ENCODE results near the gene EVA1C. TPM values are rescaled to one million over a fixed set of nuclear protein-coding genes. Genes with fewer than 3 reads are reported as not detected.

The EVA1C gene
- total and polyA plus RNA-seq, 10 of the 15 experiments (the other 5 are each of a cell fraction or from before 2014, with no cell fraction given): 0.13 to 0.56 (median 0.34) TPM; not detected in 7

- WGBS (ENCODE audit: insufficient coverage, insufficient replicate concordance, low lambda C conversion rate, missing lambda C conversion rate): 94% methylated on average over 4 of the region's 4 CpGs
- no peaks in the 10 kb centered on the region for H4K20me1 ChIP-seq (ENCODE audit: control insufficient read depth, insufficient read depth)
- RAD21 ChIA-PET (ENCODE audit: unreplicated experiment): no interaction called here
- no peak for TF ChIP-seq E4F1 (IDR thresholded peaks at IDR 0.05; ENCODE audit: borderline replicate concordance, partially characterized antibody)
- no peaks in the 10 kb centered on the region for H3K4me1 ChIP-seq (ENCODE audit: control insufficient read depth, insufficient read depth, low read length)
- no peak overlapping the region for H2AFZ ChIP-seq (ENCODE audit: control insufficient read depth, low read depth, low read length)
- H3K36me3 ChIP-seq (ENCODE audit: control insufficient read depth in 2 of 2, insufficient read depth in 2 of 2, low read length in 1 of 2): no peaks in the 10 kb centered on the region
- no peak overlapping the region for H3K9ac ChIP-seq (ENCODE audit: control insufficient read depth, insufficient read depth, low read length)
- FAIRE-seq (no peak), DNase-seq (ENCODE audit: low read depth, low spot score) (no peak), ATAC-seq (no peak)
- no peaks in the 10 kb centered on the region for H3K9me3 ChIP-seq (replicated peaks; ENCODE audit: control insufficient read depth, insufficient read depth, low read length)
- no peaks in the 10 kb centered on the region for H3K27me3 ChIP-seq (replicated peaks in 1 of 2; ENCODE audit: control insufficient read depth in 2 of 2, insufficient read depth in 2 of 2, low read length in 1 of 2)
- SMC1A ChIA-PET (ENCODE audit: uncharacterized antibody, unreplicated experiment): no interaction called here
- in situ Hi-C loops (cut with MboI) (no loop called here), intact Hi-C loops (cut with micrococcal nuclease; ENCODE audit: unreplicated experiment) (no loop called here)
- no peak overlapping the region for H3K27ac ChIP-seq (ENCODE audit: control insufficient read depth, insufficient read depth)
- no peak overlapping the region for H3K4me2 ChIP-seq (ENCODE audit: control insufficient read depth, insufficient read depth)
- POLR2A ChIA-PET: no interaction called here
- H3K4me3 ChIP-seq: no peak overlapping the region
- no TSS peak for BruUV-seq (replicated peaks)
- CTCF ChIA-PET: no interaction called here
- no peaks in the 10 kb centered on the region for H3K79me2 ChIP-seq (ENCODE audit: control insufficient read depth, insufficient read depth, low read length)
These were observed 13.1 kb downstream of the EVA1C start for GRCh38 chr21:32425628-32426027.

- no peak overlapping the region for H3K4me2 ChIP-seq (ENCODE audit: control insufficient read depth, insufficient read depth)
- no TSS peak for BruUV-seq (replicated peaks)
- RAD21 ChIA-PET (ENCODE audit: unreplicated experiment): no interaction called here
- H3K27ac ChIP-seq (ENCODE audit: control insufficient read depth, insufficient read depth): no peak overlapping the region
- TF ChIP-seq ZNF622 (IDR thresholded peaks at IDR 0.05) (no peak), CBX5 (IDR thresholded peaks at IDR 0.05; ENCODE audit: low read depth) (no peak), ATF3 (IDR thresholded peaks at IDR 0.05; ENCODE audit: borderline replicate concordance, extremely low read depth, low read depth, low read length) (no peak), TCF7 (IDR thresholded peaks at IDR 0.05; ENCODE audit: borderline replicate concordance) (no peak), EED (IDR thresholded peaks at IDR 0.05; ENCODE audit: low read depth) (no peak), IKZF2 (IDR thresholded peaks at IDR 0.05) (no peak)
- no peaks in the 10 kb centered on the region for H3K27me3 ChIP-seq (replicated peaks in 1 of 2; ENCODE audit: control insufficient read depth in 2 of 2, insufficient read depth in 2 of 2, low read length in 1 of 2)
- H2AFZ ChIP-seq (ENCODE audit: control insufficient read depth, low read depth, low read length): no peak overlapping the region
- in situ Hi-C loops (cut with MboI) (no loop called here), intact Hi-C loops (cut with micrococcal nuclease; ENCODE audit: unreplicated experiment) (no loop called here)
- H3K9ac ChIP-seq (ENCODE audit: control insufficient read depth, insufficient read depth, low read length): no peak overlapping the region
- CTCF ChIA-PET: no interaction called here
- no peaks in the 10 kb centered on the region for H3K36me3 ChIP-seq (ENCODE audit: control insufficient read depth in 2 of 2, insufficient read depth in 2 of 2, low read length in 1 of 2)
- SMC1A ChIA-PET (ENCODE audit: uncharacterized antibody, unreplicated experiment): no interaction called here
- no peaks in the 10 kb centered on the region for H3K9me3 ChIP-seq (replicated peaks; ENCODE audit: control insufficient read depth, insufficient read depth, low read length)
- WGBS (ENCODE audit: insufficient coverage, insufficient replicate concordance, low lambda C conversion rate, missing lambda C conversion rate): 27% methylated on average over 5 of the region's 5 CpGs
- H3K79me2 ChIP-seq (ENCODE audit: control insufficient read depth, insufficient read depth, low read length): no peaks in the 10 kb centered on the region
- POLR2A ChIA-PET: no interaction called here
- H4K20me1 ChIP-seq (ENCODE audit: control insufficient read depth, insufficient read depth): no peaks in the 10 kb centered on the region
- no peak for ATAC-seq
- FAIRE-seq: no peak
- H3K4me3 ChIP-seq: no peak overlapping the region
- no peak for DNase-seq (ENCODE audit: low read depth, low spot score)
- H3K4me1 ChIP-seq (ENCODE audit: control insufficient read depth, insufficient read depth, low read length): no peaks in the 10 kb centered on the region
These were observed 13.6 kb downstream of the EVA1C start for GRCh38 chr21:32426066-32426465.
